T47D (cell line): ENCODE results near the gene ATP6V0A1.
"Not testable (repeated sequence)": the region's sequence is repeated elsewhere in the genome, so short reads cannot be mapped to it uniquely, and the experiment has no call there.

Source experiments
- DNase-seq, 2 experiments: peaks; one replicate each; pipeline versions ENCODE4 v3.0.0 to v3.0.0-alpha.2; 2011 to 2012; ENCODE audit warnings: low read depth in 1 of 2, low spot score in 1 of 2
- JUND ChIP-seq: IDR thresholded peaks from 2 replicates; pipeline ENCODE4 v1.6.1; 2012; ENCODE audit warnings: low read depth
- in situ Hi-C: cut with HindIII; loops from 2 replicates; pipeline ENCODE4 v1.10.0; 2016; ENCODE audit warnings: low sequenced_read_pairs, low pct_unique_long_range_greater_than_20kb

The ATP6V0A1 gene

GRCh38 chr17:42453439-42453838, 5.2 kb upstream of the ATP6V0A1 start:
- TF ChIP-seq JUND, result no peak
- in situ Hi-C loops, result no loop called here
- no peak for DNase-seq

GRCh38 chr17:42454987-42455386, 3.7 kb upstream of the ATP6V0A1 start:
- in situ Hi-C loops, DNase-seq: not testable (repeated sequence)

- in situ Hi-C loops, result no loop called here
- no peak for TF ChIP-seq JUND
- no peak for DNase-seq
Measured at GRCh38 chr17:42456223-42457106, 2.2 kb upstream of the ATP6V0A1 start.

- TF ChIP-seq JUND, result no peak
- in situ Hi-C loops, result no loop called here
- DNase-seq, result no peak
Measured at GRCh38 chr17:42457107-42457792, 1.4 kb upstream of the ATP6V0A1 start.

GRCh38 chr17:42459256-42459800, 650 bp downstream of the ATP6V0A1 start:
- TF ChIP-seq JUND, result no peak
- in situ Hi-C loops, result no loop called here
- DNase-seq, result peak; percentile 32 to 66

GRCh38 chr17:42459801-42460281, 1.2 kb downstream of the ATP6V0A1 start:
- peak; percentile 23 to 44 for DNase-seq
- in situ Hi-C loops, result no loop called here
- no peak for TF ChIP-seq JUND

- DNase-seq, result no peak
- in situ Hi-C loops, result no loop called here
- TF ChIP-seq JUND, result no peak
Measured at GRCh38 chr17:42460371-42460770, 1.7 kb downstream of the ATP6V0A1 start.

- in situ Hi-C loops, result no loop called here
- no peak for TF ChIP-seq JUND
- no peak for DNase-seq
Measured at GRCh38 chr17:42463976-42464400, 5.3 kb downstream of the ATP6V0A1 start.

- in situ Hi-C loops, result no loop called here
- TF ChIP-seq JUND, result no peak
- DNase-seq, result peak in 1 of 2 experiments; percentile 20
Measured at GRCh38 chr17:42467889-42468288, 9.2 kb downstream of the ATP6V0A1 start.

- in situ Hi-C loops, result no loop called here
- TF ChIP-seq JUND, result no peak
- no peak for DNase-seq
Measured at GRCh38 chr17:42472709-42473521, 14.2 kb downstream of the ATP6V0A1 start.

- in situ Hi-C loops, result no loop called here
- TF ChIP-seq JUND, result no peak
- DNase-seq, result no peak
Measured at GRCh38 chr17:42474276-42474675, 15.6 kb downstream of the ATP6V0A1 start.

GRCh38 chr17:42475121-42475520, 16.4 kb downstream of the ATP6V0A1 start:
- in situ Hi-C loops, result no loop called here
- no peak for DNase-seq
- TF ChIP-seq JUND, result no peak
